GM18505 (cell line): ENCODE results near the gene AJAP1.

Source experiments
- ATAC-seq: cut with Tn5 transposase; IDR thresholded peaks from one replicate; pipeline ENCODE4 v1.9.1; 2021; ENCODE audit not compliant: unreplicated experiment
- POLR2A ChIP-seq: IDR thresholded peaks from 4 replicates; pipeline ENCODE4 v1.6.1; 2011; ENCODE audit warnings: borderline replicate concordance; ENCODE audit not compliant: insufficient read depth, insufficient read length; ENCODE audit errors: extremely low read depth

AJAP1 gene

GRCh38 chr1:4699376-4700301 lies 45.2 kb downstream of the AJAP1 start:
- ATAC-seq, result no peak
- no peak for TF ChIP-seq POLR2A

- ATAC-seq, result no peak
- TF ChIP-seq POLR2A, result no peak
Observed at GRCh38 chr1:4700801-4701200, 46.4 kb downstream of the AJAP1 start.

- no peak for TF ChIP-seq POLR2A
- ATAC-seq, result no peak
Observed at GRCh38 chr1:4701276-4701675, 46.9 kb downstream of the AJAP1 start.

DNA sequence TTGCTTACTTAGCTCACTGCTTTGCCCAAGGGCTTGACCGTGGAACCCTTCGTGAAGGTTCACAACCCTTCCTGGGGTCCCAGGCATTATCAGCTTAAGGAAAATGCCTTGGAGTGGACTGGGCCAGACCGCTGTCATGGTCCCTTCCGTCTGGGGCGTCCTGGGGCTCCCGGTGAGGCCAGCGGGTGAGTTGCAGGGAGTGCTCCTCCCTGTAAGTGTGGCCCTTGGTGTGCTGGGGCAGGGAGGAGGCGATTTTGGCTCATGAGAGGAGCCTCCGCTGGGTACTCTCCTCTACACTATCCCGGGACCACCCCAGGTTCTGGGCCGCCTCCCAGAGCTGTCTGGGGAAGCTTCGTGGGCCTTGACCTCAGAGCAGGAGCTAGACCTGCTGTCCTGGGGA lies 48.1 kb downstream of the AJAP1 start:
- no peak for ATAC-seq

DNA sequence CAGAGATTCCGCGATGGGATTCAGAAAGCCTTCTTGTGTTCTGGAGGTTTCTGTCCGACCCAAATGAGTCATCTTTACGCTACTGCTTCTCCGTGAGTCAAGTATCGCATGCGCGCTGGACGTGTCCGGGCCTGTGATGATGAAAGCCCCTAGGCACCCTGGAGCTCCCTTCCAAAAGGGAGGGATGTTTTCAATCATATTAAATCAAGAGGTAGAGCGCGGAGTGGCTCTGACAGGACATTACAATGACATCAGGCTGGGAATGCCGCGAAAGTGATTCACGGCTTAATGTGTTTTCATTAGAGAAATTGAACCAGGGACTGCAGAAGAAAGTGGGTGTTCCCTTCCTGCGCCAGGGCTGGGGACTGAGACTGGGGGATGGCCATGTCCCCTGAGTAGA lies 48.5 kb downstream of the AJAP1 start:
- no peak for ATAC-seq
- TF ChIP-seq POLR2A, result no peak

More for the DNA sequence above, 48.1 kb downstream of the AJAP1 start:
- no peak for TF ChIP-seq POLR2A

- ATAC-seq, result no peak
- no peak for TF ChIP-seq POLR2A
Observed at GRCh38 chr1:4703646-4704045, 49.2 kb downstream of the AJAP1 start.

- no peak for TF ChIP-seq POLR2A
- no peak for ATAC-seq
Observed at GRCh38 chr1:4708840-4709507, 54.6 kb downstream of the AJAP1 start.

- no peak for ATAC-seq
- TF ChIP-seq POLR2A, result no peak
Observed at GRCh38 chr1:4709641-4710040, 55.2 kb downstream of the AJAP1 start.

GRCh38 chr1:4710592-4711415 lies 56.4 kb downstream of the AJAP1 start:
- no peak for TF ChIP-seq POLR2A
- no peak for ATAC-seq

- no peak for TF ChIP-seq POLR2A
- ATAC-seq, result no peak
Observed at GRCh38 chr1:4711416-4712275, 57.2 kb downstream of the AJAP1 start.

DNA sequence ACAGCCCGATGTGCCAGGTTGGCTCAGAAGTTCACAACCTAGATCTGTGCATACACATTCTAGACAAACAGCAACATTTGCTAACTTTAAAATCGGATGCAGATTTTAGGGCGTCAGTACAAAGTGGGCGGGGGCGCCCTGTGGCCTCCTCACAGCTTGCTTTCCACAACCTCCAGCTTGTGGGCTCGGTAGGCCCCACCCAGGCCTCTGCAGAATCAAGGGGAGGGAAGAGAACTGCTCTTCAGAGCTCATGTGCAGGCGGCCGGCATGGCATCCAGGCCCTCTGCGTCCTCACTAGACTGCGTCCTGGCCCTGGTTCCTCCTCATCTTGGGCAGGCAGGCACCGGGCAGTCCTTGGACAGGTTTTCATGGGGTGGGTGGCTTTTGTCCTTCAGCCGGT lies 59.3 kb downstream of the AJAP1 start:
- no peak for TF ChIP-seq POLR2A
- no peak for ATAC-seq

DNA sequence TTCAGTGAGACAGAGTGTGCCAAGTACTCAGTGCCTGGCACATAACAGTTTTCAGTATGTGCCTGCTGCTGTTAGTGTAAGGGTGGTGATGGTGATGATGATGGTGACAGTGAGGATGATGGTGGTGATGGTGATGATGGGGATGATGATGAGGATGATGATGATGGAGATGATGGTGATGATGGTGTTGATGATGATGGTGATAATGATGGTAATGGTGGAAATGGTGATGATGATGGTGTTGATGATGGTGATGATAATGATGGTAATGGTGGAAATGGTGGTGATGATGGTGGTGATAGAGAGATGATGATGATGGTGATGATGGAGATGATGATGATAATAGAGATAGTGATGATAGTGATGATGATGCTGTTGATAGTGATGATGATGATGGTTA lies 62.0 kb downstream of the AJAP1 start:
- no peak for ATAC-seq
- no peak for TF ChIP-seq POLR2A
